WERI-Rb-1 (cell line): ENCODE data around the gene SETBP1.
"Not testable (repeated sequence)": the region's sequence is repeated elsewhere in the genome, so short reads cannot be mapped to it uniquely, and the experiment has no call there.

ENCODE experiments used
- DNase-seq: peaks from one replicate; pipeline ENCODE4 v3.0.0-alpha.2; 2020
- H3K27ac ChIP-seq: fragments of 250-450 bp; sonication (Bioruptor Pico); 2 replicates; pipeline ENCODE4 v1.5.1; 2020; ENCODE audit warnings: mild to moderate bottlenecking, moderate library complexity
- H3K27me3 ChIP-seq: fragments of 250-450 bp; sonication (Bioruptor Pico); 2 replicates; pipeline ENCODE4 v1.5.1; 2021; ENCODE audit warnings: mild to moderate bottlenecking, low read depth, moderate library complexity; ENCODE audit not compliant: insufficient read depth, severe bottlenecking
- H3K36me3 ChIP-seq: fragments of 250-450 bp; sonication (Bioruptor Pico); 2 replicates; pipeline ENCODE4 v1.5.1; 2020; ENCODE audit warnings: mild to moderate bottlenecking, moderate library complexity
- H3K4me3 ChIP-seq: 2 replicates; pipeline ENCODE4 v1.5.1; 2011; ENCODE audit warnings: low read depth, mild to moderate bottlenecking, control low read depth, low read length
- H3K9me3 ChIP-seq: fragments of 250-450 bp; sonication (Bioruptor Pico); 2 replicates; pipeline ENCODE4 v1.5.1; 2021; ENCODE audit warnings: mild to moderate bottlenecking, moderate library complexity; ENCODE audit not compliant: severe bottlenecking
- TF ChIP-seq, protein P1 (sequence below): IDR thresholded peaks from 2 replicates; pipeline ENCODE4 v1.5.1; 2011; ENCODE audit warnings: low read depth, mild to moderate bottlenecking, control low read depth, inconsistent platforms, low read length

The SETBP1 gene

DNA sequence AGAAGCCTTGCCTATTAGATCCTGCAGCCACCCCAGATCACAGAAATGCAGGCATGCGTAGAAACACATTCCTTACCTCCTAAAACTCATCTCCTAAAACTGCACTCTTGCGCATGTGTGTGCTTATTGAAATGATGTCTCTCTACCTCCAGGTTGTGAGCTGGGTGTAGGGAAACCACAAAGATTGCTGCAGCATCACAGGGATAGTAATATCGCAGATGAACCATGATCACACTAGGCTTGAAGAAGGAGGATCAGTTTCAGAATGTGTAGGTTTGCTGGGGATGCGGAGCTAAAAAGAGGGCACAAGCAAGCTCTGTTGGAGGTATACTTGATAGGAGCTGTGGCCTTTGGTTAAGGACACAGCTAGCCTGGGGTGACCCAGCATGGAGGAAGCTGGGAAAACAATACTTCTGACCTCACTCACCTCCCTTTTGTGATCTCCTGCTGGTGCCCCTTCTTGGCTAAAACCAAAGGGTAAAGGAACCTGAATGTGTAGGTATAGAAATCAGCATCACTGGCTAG, 118.8 kb downstream of the SETBP1 start:
- H3K4me3 ChIP-seq: no peak overlapping the region
- H3K36me3 ChIP-seq: no peaks in the 10 kb centered on the region
- TF ChIP-seq, protein P1, sequence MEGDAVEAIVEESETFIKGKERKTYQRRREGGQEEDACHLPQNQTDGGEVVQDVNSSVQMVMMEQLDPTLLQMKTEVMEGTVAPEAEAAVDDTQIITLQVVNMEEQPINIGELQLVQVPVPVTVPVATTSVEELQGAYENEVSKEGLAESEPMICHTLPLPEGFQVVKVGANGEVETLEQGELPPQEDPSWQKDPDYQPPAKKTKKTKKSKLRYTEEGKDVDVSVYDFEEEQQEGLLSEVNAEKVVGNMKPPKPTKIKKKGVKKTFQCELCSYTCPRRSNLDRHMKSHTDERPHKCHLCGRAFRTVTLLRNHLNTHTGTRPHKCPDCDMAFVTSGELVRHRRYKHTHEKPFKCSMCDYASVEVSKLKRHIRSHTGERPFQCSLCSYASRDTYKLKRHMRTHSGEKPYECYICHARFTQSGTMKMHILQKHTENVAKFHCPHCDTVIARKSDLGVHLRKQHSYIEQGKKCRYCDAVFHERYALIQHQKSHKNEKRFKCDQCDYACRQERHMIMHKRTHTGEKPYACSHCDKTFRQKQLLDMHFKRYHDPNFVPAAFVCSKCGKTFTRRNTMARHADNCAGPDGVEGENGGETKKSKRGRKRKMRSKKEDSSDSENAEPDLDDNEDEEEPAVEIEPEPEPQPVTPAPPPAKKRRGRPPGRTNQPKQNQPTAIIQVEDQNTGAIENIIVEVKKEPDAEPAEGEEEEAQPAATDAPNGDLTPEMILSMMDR: no peak
- no peak overlapping the region for H3K27ac ChIP-seq
- H3K27me3 ChIP-seq: no peaks in the 10 kb centered on the region
- no peak for DNase-seq
- H3K9me3 ChIP-seq: no peaks in the 10 kb centered on the region

DNA sequence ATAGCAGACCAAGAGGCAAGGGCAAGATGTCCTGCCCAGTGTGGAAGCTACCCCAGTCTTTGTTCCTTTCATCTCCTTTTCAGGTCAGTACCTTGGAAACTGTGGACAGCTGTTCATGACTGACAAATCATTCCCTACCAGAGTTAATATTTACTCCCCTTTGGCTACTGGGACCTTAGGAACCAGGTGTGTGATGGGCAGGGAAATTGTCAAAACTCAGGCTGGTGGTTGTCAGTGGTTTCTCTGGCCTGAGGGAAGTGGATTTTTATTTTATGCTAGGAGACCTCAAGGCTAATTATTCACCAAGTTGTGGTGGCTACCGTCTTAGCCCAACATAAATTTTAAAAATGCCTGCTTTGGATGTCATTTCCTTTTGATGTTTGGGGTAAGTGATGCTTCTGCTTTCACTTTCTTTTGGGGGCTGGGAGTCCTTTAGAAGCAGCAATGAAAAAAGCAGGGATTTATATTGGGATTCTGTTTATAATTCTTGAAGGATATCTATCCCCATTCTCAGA, 119.3 kb downstream of the SETBP1 start:
- no peak for DNase-seq
- Histone ChIP-seq H3K27me3 (no peaks in the 10 kb centered on the region), H3K27ac (no peak overlapping the region), H3K9me3 (no peaks in the 10 kb centered on the region), H3K4me3 (no peak overlapping the region), H3K36me3 (no peaks in the 10 kb centered on the region)
- TF ChIP-seq, protein P1: no peak

DNA sequence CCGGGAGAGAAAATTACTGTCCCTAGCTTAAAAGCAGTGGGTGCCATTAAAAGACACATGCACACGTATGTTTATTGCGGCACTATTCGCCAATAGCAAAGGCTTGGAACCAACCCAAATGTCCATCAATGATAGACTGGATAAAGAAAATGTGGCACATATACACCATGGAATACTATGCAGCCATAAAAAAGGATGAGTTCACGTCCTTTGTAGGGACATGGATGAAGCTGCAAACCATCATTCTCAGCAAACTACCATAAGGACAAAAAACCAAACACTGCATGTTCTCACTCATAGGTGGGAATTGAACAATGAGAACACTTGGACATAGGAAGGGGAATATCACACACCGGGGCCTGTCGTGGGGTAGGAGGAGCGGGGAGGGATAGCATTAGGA, 120.1 kb downstream of the SETBP1 start:
- DNase-seq, H3K27me3 ChIP-seq, H3K36me3 ChIP-seq, H3K4me3 ChIP-seq, H3K27ac ChIP-seq, H3K9me3 ChIP-seq: not testable (repeated sequence)

DNA sequence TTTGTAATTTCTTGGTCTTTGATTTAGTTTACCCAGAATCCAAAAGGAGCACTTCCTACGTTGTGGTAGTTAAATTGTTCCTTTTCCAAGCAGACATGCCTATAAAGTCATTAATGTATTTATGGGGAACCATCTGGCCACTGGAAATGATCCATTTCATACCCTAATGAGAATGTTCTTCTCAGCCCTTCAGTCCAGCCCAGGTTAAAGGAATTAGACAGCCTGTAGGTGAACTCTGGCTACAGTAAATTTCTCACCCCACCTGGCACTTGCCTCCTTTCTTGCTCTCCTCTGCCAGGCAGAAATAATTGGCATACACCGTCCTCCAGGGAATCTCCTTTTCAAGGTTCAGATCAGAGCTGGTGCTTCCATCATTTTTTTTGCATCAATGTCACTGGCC, 121.1 kb downstream of the SETBP1 start:
- TF ChIP-seq, protein P1: no peak
- DNase-seq: no peak
- H3K9me3 ChIP-seq: no peaks in the 10 kb centered on the region

DNA sequence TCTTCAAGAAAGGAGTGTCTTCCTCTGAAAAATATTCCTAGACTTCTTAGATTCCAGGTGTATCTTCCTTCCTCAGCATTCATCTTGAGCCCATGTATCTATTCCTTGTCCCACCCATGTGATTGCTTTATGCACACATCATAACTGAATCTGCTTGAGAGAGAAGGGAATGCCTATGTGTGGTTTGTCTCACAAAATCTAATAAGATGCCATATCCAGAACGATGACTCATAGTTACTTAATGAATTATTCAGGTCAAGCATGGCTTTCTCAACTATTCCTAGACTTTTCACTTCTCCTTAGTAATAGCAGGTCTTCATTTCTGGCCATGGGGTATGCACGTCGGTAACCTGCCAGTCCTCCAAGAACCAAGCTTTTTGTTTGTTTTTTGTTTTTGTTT, 121.8 kb downstream of the SETBP1 start:
- TF ChIP-seq, protein P1: no peak
- Histone ChIP-seq H3K27me3 (no peaks in the 10 kb centered on the region), H3K36me3 (no peaks in the 10 kb centered on the region), H3K9me3 (no peaks in the 10 kb centered on the region), H3K4me3 (no peak overlapping the region), H3K27ac (no peak overlapping the region)
- DNase-seq: no peak

More for the DNA sequence above, 121.1 kb downstream of the SETBP1 start:
- Histone ChIP-seq H3K27ac (no peak overlapping the region), H3K27me3 (no peaks in the 10 kb centered on the region), H3K4me3 (no peak overlapping the region), H3K36me3 (no peaks in the 10 kb centered on the region)

DNA sequence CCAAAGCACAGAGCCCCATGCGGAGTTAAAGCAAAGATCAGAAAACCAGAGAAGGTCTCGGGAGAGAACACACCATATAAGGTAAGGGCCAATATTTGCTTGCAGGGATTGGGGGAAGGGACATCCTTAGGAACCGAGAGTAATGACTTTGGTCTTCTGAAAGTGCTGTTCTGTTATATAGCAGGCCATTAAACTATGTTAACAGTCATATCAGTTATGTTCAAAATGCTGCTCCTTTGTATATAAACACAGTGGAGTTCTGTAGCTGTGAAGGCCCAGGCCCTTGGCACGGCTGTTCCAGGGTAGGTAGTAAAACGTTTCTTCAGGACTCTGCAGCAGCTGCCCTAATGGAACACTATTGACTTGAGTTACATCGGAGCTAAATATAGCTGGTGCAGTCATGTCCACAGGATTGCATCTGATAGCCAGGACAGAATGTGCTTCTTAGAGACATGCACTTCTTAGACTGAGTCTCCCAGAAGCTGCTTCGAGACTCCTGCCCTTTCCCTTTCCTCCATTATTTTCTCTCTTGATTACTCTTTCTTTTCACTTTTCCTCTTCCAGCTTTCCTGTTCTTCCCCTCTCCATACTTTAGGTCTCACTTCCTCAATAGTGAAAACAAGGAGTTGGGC, 122.4 kb downstream of the SETBP1 start:
- Histone ChIP-seq H3K27me3 (no peaks in the 10 kb centered on the region), H3K9me3 (no peaks in the 10 kb centered on the region), H3K36me3 (no peaks in the 10 kb centered on the region), H3K27ac (no peak overlapping the region), H3K4me3 (no peak overlapping the region)
- TF ChIP-seq, protein P1: no peak
- no peak for DNase-seq
